Loucy (cell line): ENCODE data around the gene RAB3D.

Experiments
- CTCF ChIP-seq: fragments of 200-600 bp; sonication (generic); conservative IDR thresholded peaks from 2 replicates; pipeline ENCODE4 v1.5.1; 2014; ENCODE audit warnings: mild to moderate bottlenecking, antibody characterized with exemption, low read length
- EZH2phosphoT487 ChIP-seq: fragments of 200-600 bp; IDR thresholded peaks from 2 replicates; pipeline ENCODE4 v1.6.1; 2018; ENCODE audit warnings: antibody characterized with exemption, mild to moderate bottlenecking, moderate library complexity, borderline replicate concordance

- TF ChIP-seq CTCF (no peak), EZH2phosphoT487 (no peak)
These were observed 15.8 kb downstream of the RAB3D start for GRCh38 chr19:11323601-11324078.
